Measurements from ENCODE around the gene VWA1. TPM values are rescaled to one million over a fixed set of nuclear protein-coding genes. Genes with fewer than 3 reads are reported as not detected.
"Not testable (repeated sequence)": the region's sequence is repeated elsewhere in the genome, so short reads cannot be mapped to it uniquely, and the experiment has no call there.

Gene VWA1
- total RNA-seq, 2 donors from 2014 or later = 40.1 to 81.5 TPM

GRCh38 chr1:1402072-1402900 is 33.2 kb upstream of the VWA1 start:
- intact Hi-C loops (cut with DNase I, micrococcal nuclease) = no loop called here
- DNase-seq (peak in 1 of 2 donors; percentile 37), ATAC-seq (no peak)

- DNase-seq; ATAC-seq; intact Hi-C loops (cut with DNase I, micrococcal nuclease): not testable (repeated sequence)
Observed at GRCh38 chr1:1402901-1403392, 32.5 kb upstream of the VWA1 start.

GRCh38 chr1:1403653-1404052 is 31.8 kb upstream of the VWA1 start:
- intact Hi-C loops (cut with DNase I, micrococcal nuclease) = no loop called here
- DNase-seq = no peak
- ATAC-seq = no peak

GRCh38 chr1:1406101-1406820 is 29.2 kb upstream of the VWA1 start:
- no peak for DNase-seq
- peak; percentile 16 for ATAC-seq
- intact Hi-C loops (cut with DNase I, micrococcal nuclease) = no loop called here

GRCh38 chr1:1406821-1407635 is 28.5 kb upstream of the VWA1 start, which contains the start of gene MRPL20:
Gene MRPL20, minus strand, starts transcription at chr1:1407293. Its CDS starts 76 bp downstream, at chr1:1407217.
- intact Hi-C loops (cut with DNase I, micrococcal nuclease) = no loop called here
- DNase-seq (peak; percentile 94 to 96), ATAC-seq (peak; percentile 98)

- ATAC-seq (peak; percentile 35), DNase-seq (no peak)
- intact Hi-C loops (cut with DNase I, micrococcal nuclease) = no loop called here
Observed at GRCh38 chr1:1407636-1408318, 27.7 kb upstream of the VWA1 start.

GRCh38 chr1:1410238-1410637 is 25.3 kb upstream of the VWA1 start:
- DNase-seq; ATAC-seq; intact Hi-C loops (cut with DNase I, micrococcal nuclease): not testable (repeated sequence)

- DNase-seq (no peak), ATAC-seq (no peak)
- intact Hi-C loops (cut with DNase I, micrococcal nuclease) = no loop called here
Observed at GRCh38 chr1:1411626-1412025, 23.9 kb upstream of the VWA1 start.

GRCh38 chr1:1412311-1412902 is 23.1 kb upstream of the VWA1 start:
- ATAC-seq; DNase-seq; intact Hi-C loops (cut with DNase I, micrococcal nuclease): not testable (repeated sequence)

- intact Hi-C loops (cut with DNase I, micrococcal nuclease) = no loop called here
- no peak for DNase-seq
- ATAC-seq = no peak
Observed at GRCh38 chr1:1415751-1416150, 19.7 kb upstream of the VWA1 start.

- ATAC-seq; intact Hi-C loops (cut with DNase I, micrococcal nuclease); DNase-seq: not testable (repeated sequence)
Observed at GRCh38 chr1:1417396-1417795, 18.1 kb upstream of the VWA1 start.

GRCh38 chr1:1417825-1418463 is 17.5 kb upstream of the VWA1 start:
- ATAC-seq; intact Hi-C loops (cut with DNase I, micrococcal nuclease); DNase-seq: not testable (repeated sequence)

- DNase-seq = no peak
- intact Hi-C loops (cut with DNase I, micrococcal nuclease) = no loop called here
- no peak for ATAC-seq
Observed at GRCh38 chr1:1418464-1419362, 16.8 kb upstream of the VWA1 start.

- ATAC-seq (peak; percentile 19), DNase-seq (no peak)
- intact Hi-C loops (cut with DNase I, micrococcal nuclease) = no loop called here
Observed at GRCh38 chr1:1419363-1419812, 16.1 kb upstream of the VWA1 start.

- ATAC-seq = peak; percentile 89
- peak in 1 of 2 donors; percentile 24 for DNase-seq
- intact Hi-C loops (cut with DNase I, micrococcal nuclease) = no loop called here
Observed at GRCh38 chr1:1419813-1420653, 15.5 kb upstream of the VWA1 start.
